GM12878 (cell line): ENCODE data around the gene TRUB2. TPM values are rescaled to one million over a fixed set of nuclear protein-coding genes. Genes with fewer than 3 reads are reported as not detected.
A peak's percentile ranks its signal among the peaks of the same experiment; 100 is the strongest.

Source experiments
- ATAC-seq: fragments of 200-7000 bp; cut with Tn5 transposase; 3 replicates; pipeline ENCODE4 v1.9.1; 2020; ENCODE audit warnings: mild to moderate bottlenecking, moderate library complexity
- BruUV-seq: library from RNA; stranded (reverse); fragments of 400-500 nt; replicated peaks from 2 replicates; lab custom pipeline; 2021; lab: Mats Ljungman, UMichigan
- CTCF ChIA-PET: fragments of 300-600 bp; sonication (Branson Sonifier 250); formaldehyde crosslinking; extraction: SDS; loops from one replicate; lab custom pipeline; 2021; ENCODE audit warnings: inconsistent platforms; lab: Yijun Ruan, JAX
- POLR2A ChIA-PET: fragments of 350-600 bp; formaldehyde crosslinking; extraction: SDS; loops from one replicate; lab custom pipeline; 2021; ENCODE audit warnings: inconsistent platforms; lab: Charles Lee
- RAD21 ChIA-PET: fragments of 300-600 bp; sonication (Branson Sonifier 250); formaldehyde crosslinking; loops from one replicate; lab custom pipeline; 2023; ENCODE audit warnings: antibody characterized with exemption; ENCODE audit not compliant: unreplicated experiment; lab: Charles Lee
- SMC1A ChIA-PET: fragments of 300-600 bp; sonication (Branson Sonifier 250); formaldehyde crosslinking; loops from one replicate; lab custom pipeline; 2023; ENCODE audit not compliant: unreplicated experiment, uncharacterized antibody; lab: Charles Lee
- DNase-seq: peaks from one replicate; pipeline ENCODE4 v3.0.0-alpha.2; 2011; ENCODE audit warnings: low read depth, low spot score
- FAIRE-seq: peaks from 3 replicates; lab custom pipeline; 2011; peaks lifted over from hg19 to GRCh38; lab: Jason Lieb, UNC
- H2AFZ ChIP-seq: 2 replicates; pipeline ENCODE4 v1.6.0; 2011; ENCODE audit warnings: low read depth, low read length, control low read depth; ENCODE audit not compliant: control insufficient read depth
- H3K27ac ChIP-seq: 2 replicates; pipeline ENCODE4 v1.5.1; 2011; ENCODE audit warnings: control low read depth; ENCODE audit not compliant: control insufficient read depth, insufficient read depth
- H3K27me3 ChIP-seq, 2 experiments: replicated peaks in 1 of 2; 2 replicates each; pipeline versions ENCODE4 v1.6.0 to v1.6.1; 2011; ENCODE audit warnings: low read length in 1 of 2; ENCODE audit not compliant: control insufficient read depth in 2 of 2, insufficient read depth in 2 of 2
- H3K36me3 ChIP-seq, 2 experiments: 2 replicates each; pipeline ENCODE4 v1.5.1; 2011; ENCODE audit warnings: low read length in 1 of 2; ENCODE audit not compliant: control insufficient read depth in 2 of 2, insufficient read depth in 2 of 2
- H3K4me1 ChIP-seq: 2 replicates; pipeline ENCODE4 v1.6.1; 2011; ENCODE audit warnings: mild to moderate bottlenecking, low read length, moderate library complexity, mixed read lengths; ENCODE audit not compliant: control insufficient read depth, insufficient read depth
- H3K4me2 ChIP-seq: 2 replicates; pipeline ENCODE4 v1.6.0; 2011; ENCODE audit warnings: control low read depth; ENCODE audit not compliant: control insufficient read depth, insufficient read depth
- H3K4me3 ChIP-seq: fragments of 200-600 bp; sonication (generic); 2 replicates; pipeline ENCODE4 v1.5.1; 2016
- H3K79me2 ChIP-seq: 2 replicates; pipeline ENCODE4 v1.6.0; 2011; ENCODE audit warnings: low read length; ENCODE audit not compliant: control insufficient read depth, insufficient read depth
- H3K9ac ChIP-seq: 2 replicates; pipeline ENCODE4 v1.8.0; 2011; ENCODE audit warnings: low read length, control low read depth, mixed read lengths; ENCODE audit not compliant: control insufficient read depth, insufficient read depth
- H3K9me3 ChIP-seq: replicated peaks from 3 replicates; pipeline ENCODE4 v1.5.1; 2011; ENCODE audit warnings: mild to moderate bottlenecking, low read length; ENCODE audit not compliant: control insufficient read depth, insufficient read depth
- H4K20me1 ChIP-seq: 2 replicates; pipeline ENCODE4 v1.6.0; 2011; ENCODE audit not compliant: control insufficient read depth, insufficient read depth
- EGR1 ChIP-seq, 2 experiments: IDR thresholded peaks; 1 replicate in 1 of 2; 2 replicates in 1 of 2; pipeline ENCODE4 v1.6.1; 2011 to 2012; ENCODE audit warnings: low read depth in 2 of 2, low read length in 2 of 2, borderline replicate concordance in 1 of 2, mild to moderate bottlenecking in 1 of 2, moderate library complexity in 1 of 2
- PAX5 ChIP-seq: IDR thresholded peaks from 2 replicates; pipeline ENCODE4 v1.6.1; 2011; ENCODE audit warnings: low read depth, low read length, borderline replicate concordance
- SIN3A ChIP-seq: IDR thresholded peaks from 2 replicates; pipeline ENCODE4 v1.6.1; 2012; ENCODE audit warnings: low read depth, low read length, improper control_type of control experiment
- STAT3 ChIP-seq: IDR thresholded peaks from 2 replicates; pipeline ENCODE4 v1.6.1; 2011; ENCODE audit warnings: low read depth, low read length, improper control_type of control experiment
- YY1 ChIP-seq: IDR thresholded peaks from 2 replicates; pipeline ENCODE4 v1.6.1; 2011; ENCODE audit warnings: low read depth, mild to moderate bottlenecking, low read length
- ZNF24 ChIP-seq: fragments of 450-650 bp; IDR thresholded peaks from 2 replicates; pipeline ENCODE4 v1.6.1; 2017; ENCODE audit warnings: antibody characterized with exemption, mild to moderate bottlenecking
- WGBS: methylation state at CpG from one replicate; pipeline ENCODE4 v1.1.6; 2016; ENCODE audit warnings: low lambda C conversion rate; ENCODE audit not compliant: insufficient replicate concordance, insufficient coverage; ENCODE audit errors: missing lambda C conversion rate; 5-methylcytosine and 5-hydroxymethylcytosine counted together
- in situ Hi-C: fragments of 300-500 bp; cut with MboI; formaldehyde crosslinking; loops from 9 replicates; pipeline ENCODE4 v1.14.3; 2018; ENCODE audit warnings: mixed read lengths
- intact Hi-C: fragments of 100-400 bp; cut with micrococcal nuclease; formaldehyde crosslinking; loops from one replicate; pipeline ENCODE4 v1.14.2; 2022; ENCODE audit not compliant: unreplicated experiment
- polyA plus RNA-seq, 11 experiments: library from polyadenylated mRNA; depleted of rRNA in 4 of 11; unstranded in 6 of 11; stranded (reverse) in 5 of 11; fragments of >200 nt; fragmentation: Nextera tagmentation in 4 of 11; fragmentation: Illumina TruSeq in 1 of 11; extraction: Ambion mirVana in 4 of 11; extraction: Trizol in 1 of 11; gene quantifications; 1 replicate in 1 of 11; 2 replicates in 10 of 11; pipeline versions ENCODE4 v1.2.1 to v1.2.3, GENCODE V29; 2011 to 2016; ENCODE audit warnings: inconsistent platforms in 2 of 11, missing spikeins in 2 of 11, low read depth in 1 of 11
- total RNA-seq, 4 experiments: library from RNA; depleted of rRNA in 3 of 4; stranded (reverse); fragments of >200 nt in 3 of 4; fragmentation: Illumina TruSeq in 1 of 4; extraction: Trizol in 1 of 4; gene quantifications; 2 replicates each; pipeline versions ENCODE4 v1.2.1 to v1.2.3, GENCODE V29; 2013 to 2021

TRUB2 gene
- total and polyA plus RNA-seq, 10 of the 15 experiments (the other 5 are each of a cell fraction or from before 2014, with no cell fraction given) = 2.8 to 70.5 (median 37.2) TPM

- FAIRE-seq (no peak), DNase-seq (no peak), ATAC-seq (no peak)
- H3K36me3 ChIP-seq = no peaks in the 10 kb centered on the region; a peak in 1 of 4 replicates
- peaks cover 7% of the 10 kb centered on the region for H3K4me1 ChIP-seq
- H3K27ac ChIP-seq = no peak overlapping the region
- H2AFZ ChIP-seq = peak overlapping the region; percentile 98
- ChIA-PET SMC1A (interaction anchor here (0.8 to 2.9 kb wide), 9 partner anchors 10 to 179 kb away, joined by 3 to 19 read pairs (median 4); partner anchors contain the start of gene URM1), POLR2A (interaction anchor here (0.6 to 1.3 kb wide), 4 partner anchors 10 to 296 kb away, joined by 3 to 8 read pairs (median 6); partner anchors contain the start of gene URM1), RAD21 (interaction anchor here (0.6 to 3.7 kb wide), 16 partner anchors 10 to 567 kb away, joined by 3 to 18 read pairs (median 4); partner anchors contain the start of genes CERCAM, GLE1, ODF2 and URM1), CTCF (interaction anchor here (0.6 to 4.4 kb wide), 32 partner anchors 10 to 781 kb away, joined by 3 to 61 read pairs (median 6); partner anchors contain the start of genes CERCAM, COQ4, TRUB2 and URM1)
- 47% methylated on average over 13 of the region's 14 CpGs for WGBS
- H4K20me1 ChIP-seq = no peaks in the 10 kb centered on the region
- H3K4me2 ChIP-seq = peak overlapping the region; percentile 79
- intact Hi-C loops = loop anchor here (5.0 kb wide), 1 partner anchor 51 kb away; no protein-coding TSS in a partner anchor
- no peaks in the 10 kb centered on the region for H3K27me3 ChIP-seq
- H3K9me3 ChIP-seq = no peaks in the 10 kb centered on the region
- TF ChIP-seq EGR1 (IDR thresholded peaks at IDR 0.05; ENCODE audit: borderline replicate concordance in 1 of 2, low read depth in 2 of 2, low read length in 2 of 2) = no peak
- no peak for TF ChIP-seq YY1
- no peak for TF ChIP-seq ZNF24
- TF ChIP-seq PAX5 = no peak
- TF ChIP-seq SIN3A = no peak
- no peak for TF ChIP-seq STAT3
- in situ Hi-C loops = no loop called here
- H3K9ac ChIP-seq = 0 out of 2 replicates have a peak overlapping the region, but pooled peaks have one; percentile 41
- no peaks in the 10 kb centered on the region for H3K79me2 ChIP-seq
- no TSS peak for BruUV-seq
- peak overlapping the region; percentile 59; the same call in 1 of the 2 replicates for H3K4me3 ChIP-seq
These were observed 39.2 kb upstream of the TRUB2 start for GRCh38 chr9:128361296-128361985.
